GM12875 (cell line): ENCODE data around the gene HOATZ.

Source experiments
- H3K4me3 ChIP-seq: one replicate; pipeline ENCODE4 v1.5.1; 2011; ENCODE audit warnings: low read depth, low read length, control low read depth
- CTCF ChIP-seq: IDR thresholded peaks from 2 replicates; pipeline ENCODE4 v1.5.1; 2011; ENCODE audit warnings: low read depth, mild to moderate bottlenecking, control low read depth, inconsistent platforms, low read length, moderate library complexity, borderline replicate concordance; ENCODE audit not compliant: insufficient read depth

HOATZ gene

GRCh38 chr11:111476956-111477355 lies 37.6 kb upstream of the HOATZ start:
- TF ChIP-seq CTCF: no peak
- H3K4me3 ChIP-seq: no peak overlapping the region

- TF ChIP-seq CTCF: no peak
- no peak overlapping the region for H3K4me3 ChIP-seq
These were observed 36.7 kb upstream of the HOATZ start for GRCh38 chr11:111477898-111478297.

- TF ChIP-seq CTCF: no peak
- no peak overlapping the region for H3K4me3 ChIP-seq
These were observed 34.9 kb upstream of the HOATZ start for GRCh38 chr11:111479666-111480065.

GRCh38 chr11:111483431-111483830 lies 31.1 kb upstream of the HOATZ start:
- no peak overlapping the region for H3K4me3 ChIP-seq
- no peak for TF ChIP-seq CTCF

- no peak overlapping the region for H3K4me3 ChIP-seq
- TF ChIP-seq CTCF: no peak
These were observed 24.1 kb upstream of the HOATZ start for GRCh38 chr11:111490496-111490895.

GRCh38 chr11:111494040-111494439 lies 20.5 kb upstream of the HOATZ start:
- H3K4me3 ChIP-seq: no peak overlapping the region
- no peak for TF ChIP-seq CTCF

GRCh38 chr11:111499483-111499882 lies 15.1 kb upstream of the HOATZ start:
- TF ChIP-seq CTCF: no peak
- no peak overlapping the region for H3K4me3 ChIP-seq
